HL-60/S4 treated with phorbol 12-myristate 13-acetate at 8.2 ng/mL for 4 days and 3 days (cell line): ENCODE data around the gene PEMT.
"Not testable (repeated sequence)": the region's sequence is repeated elsewhere in the genome, so short reads cannot be mapped to it uniquely, and the experiment has no call there.

ENCODE experiments used
- in situ Hi-C: fragments of 300-500 bp; cut with MboI; formaldehyde crosslinking; loops from 2 replicates; pipeline ENCODE4 v1.15.0; 2022; ENCODE audit warnings: low sequenced_read_pairs

PEMT gene

GRCh38 chr17:17492085-17492484 lies 99.4 kb downstream of the PEMT start:
- in situ Hi-C loops: no loop called here

- in situ Hi-C loops: no loop called here
Observed at GRCh38 chr17:17491546-17491988, 99.9 kb downstream of the PEMT start.

GRCh38 chr17:17491031-17491471 lies 100.5 kb downstream of the PEMT start:
- in situ Hi-C loops: no loop called here

- in situ Hi-C loops: no loop called here
Observed at GRCh38 chr17:17487998-17488397, 103.5 kb downstream of the PEMT start.

- in situ Hi-C loops: not testable (repeated sequence)
Observed at GRCh38 chr17:17486416-17486815, 105.1 kb downstream of the PEMT start.

- in situ Hi-C loops: no loop called here
Observed at GRCh38 chr17:17485420-17485819, 106.1 kb downstream of the PEMT start.

- in situ Hi-C loops: no loop called here
Observed at GRCh38 chr17:17484451-17484899, 107.0 kb downstream of the PEMT start.

- in situ Hi-C loops: no loop called here
Observed at GRCh38 chr17:17481860-17482259, 109.6 kb downstream of the PEMT start.

GRCh38 chr17:17480593-17481148 lies 110.8 kb downstream of the PEMT start:
- in situ Hi-C loops: no loop called here

- in situ Hi-C loops: no loop called here
Observed at GRCh38 chr17:17479209-17479608, 112.3 kb downstream of the PEMT start.

- in situ Hi-C loops: no loop called here
Observed at GRCh38 chr17:17476865-17477467, 114.5 kb downstream of the PEMT start, which contains the start of gene MED9. MED9 (plus strand) TSS chr17:17477000; CDS start chr17:17477042, 42 bp downstream.

GRCh38 chr17:17474341-17474740 lies 117.2 kb downstream of the PEMT start:
- in situ Hi-C loops: no loop called here

- in situ Hi-C loops: no loop called here
Observed at GRCh38 chr17:17472333-17472920, 119.1 kb downstream of the PEMT start.

- in situ Hi-C loops: no loop called here
Observed at GRCh38 chr17:17469996-17470395, 121.5 kb downstream of the PEMT start.

GRCh38 chr17:17469358-17469757 lies 122.2 kb downstream of the PEMT start:
- in situ Hi-C loops: no loop called here

- in situ Hi-C loops: no loop called here
Observed at GRCh38 chr17:17468217-17469010, 123.1 kb downstream of the PEMT start.

- in situ Hi-C loops: no loop called here
Observed at GRCh38 chr17:17467720-17468119, 123.8 kb downstream of the PEMT start.

- in situ Hi-C loops: no loop called here
Observed at GRCh38 chr17:17467016-17467415, 124.5 kb downstream of the PEMT start.

GRCh38 chr17:17466511-17466910 lies 125.0 kb downstream of the PEMT start:
- in situ Hi-C loops: no loop called here

- in situ Hi-C loops: not testable (repeated sequence)
Observed at GRCh38 chr17:17465878-17466277, 125.6 kb downstream of the PEMT start.

- in situ Hi-C loops: no loop called here
Observed at GRCh38 chr17:17463821-17464220, 127.7 kb downstream of the PEMT start.
